Liver (tissue), 3 donors: ENCODE data around the gene RPS17.

Experiments used
- EGR1 ChIP-seq, 2 donors: IDR thresholded peaks; 2 replicates each; pipeline ENCODE4 v1.6.1; 2016 to 2018; ENCODE audit warnings: antibody characterized with exemption in 2 of 2, low read depth in 2 of 2
- FOXA1 ChIP-seq: IDR thresholded peaks from 2 replicates; pipeline ENCODE4 v1.6.1; 2016; ENCODE audit warnings: antibody characterized with exemption
- GABPA ChIP-seq, 2 donors: IDR thresholded peaks in 1 of 2; conservative IDR thresholded peaks in 1 of 2; 2 replicates each; pipeline ENCODE4 v1.6.1; 2016; ENCODE audit warnings: antibody characterized with exemption in 2 of 2, mild to moderate bottlenecking in 1 of 2, moderate library complexity in 1 of 2
- HNF4G ChIP-seq: IDR thresholded peaks from 2 replicates; pipeline ENCODE4 v1.6.1; 2016; ENCODE audit warnings: antibody characterized with exemption
- JUND ChIP-seq, 2 donors: IDR thresholded peaks; 2 replicates each; pipeline ENCODE4 v1.6.1; 2016; ENCODE audit warnings: antibody characterized with exemption in 2 of 2
- RXRA ChIP-seq, 2 donors: IDR thresholded peaks; 2 replicates each; pipeline ENCODE4 v1.6.1; 2017 to 2018; ENCODE audit warnings: antibody characterized with exemption in 2 of 2, mild to moderate bottlenecking in 1 of 2
- SP1 ChIP-seq: IDR thresholded peaks from 2 replicates; pipeline ENCODE4 v1.6.1; 2018; ENCODE audit warnings: antibody characterized with exemption, mild to moderate bottlenecking
- YY1 ChIP-seq: IDR thresholded peaks from 2 replicates; pipeline ENCODE4 v1.6.1; 2016; ENCODE audit warnings: antibody characterized with exemption, mild to moderate bottlenecking
- TF ChIP-seq, protein P1 (sequence below): IDR thresholded peaks from 2 replicates; pipeline ENCODE4 v1.6.1; 2016; ENCODE audit warnings: antibody characterized with exemption
- TF ChIP-seq, protein P2 (sequence below): fragments of 150-350 bp; IDR thresholded peaks from 2 replicates; pipeline ENCODE4 v1.5.1; 2017; ENCODE audit warnings: improper control_type of control experiment, low read depth, low read length; ENCODE audit not compliant: missing input control
- TF ChIP-seq, protein P3 (sequence below): IDR thresholded peaks from 2 replicates; pipeline ENCODE4 v1.6.1; 2016; ENCODE audit warnings: antibody characterized with exemption, mild to moderate bottlenecking
- TF ChIP-seq, protein P4 (sequence below): IDR thresholded peaks from 2 replicates; pipeline ENCODE4 v1.6.1; 2016; ENCODE audit warnings: antibody characterized with exemption
- donor health status: healthy.
- donor health status: healthy.

DNA sequence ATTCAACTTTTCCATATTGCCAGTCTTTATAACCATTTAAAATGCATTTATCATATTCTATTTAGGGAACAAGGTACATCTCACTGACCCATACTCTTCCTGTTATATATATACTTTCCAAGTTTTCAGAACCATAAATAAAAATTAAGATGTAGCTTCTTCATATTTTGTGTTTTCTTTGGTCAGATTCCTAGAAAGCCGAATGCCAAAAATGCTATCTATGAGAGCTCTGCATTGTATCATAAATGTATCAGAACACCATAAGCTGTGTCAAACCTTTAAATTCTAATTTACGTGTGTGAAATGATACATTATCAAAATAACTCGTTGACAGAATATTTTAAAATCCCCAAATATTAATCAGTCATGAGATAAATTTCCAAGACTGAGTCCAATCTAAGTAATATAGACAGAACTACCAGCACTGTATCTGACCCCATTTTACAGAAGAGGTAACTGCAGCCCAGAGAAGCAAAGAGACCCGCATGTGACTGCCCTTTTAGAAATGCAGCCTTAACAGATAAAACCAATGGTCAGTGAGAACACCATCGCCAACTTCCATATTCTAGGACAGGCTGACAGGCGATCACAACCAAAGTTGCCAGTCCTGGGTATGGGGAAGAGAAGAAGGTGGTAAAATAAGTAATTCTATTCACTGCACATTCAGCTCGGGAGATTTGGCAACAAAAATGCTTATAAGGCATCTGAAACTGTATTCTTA, 16.2 kb upstream of the RPS17 start:
- TF ChIP-seq, protein P1, sequence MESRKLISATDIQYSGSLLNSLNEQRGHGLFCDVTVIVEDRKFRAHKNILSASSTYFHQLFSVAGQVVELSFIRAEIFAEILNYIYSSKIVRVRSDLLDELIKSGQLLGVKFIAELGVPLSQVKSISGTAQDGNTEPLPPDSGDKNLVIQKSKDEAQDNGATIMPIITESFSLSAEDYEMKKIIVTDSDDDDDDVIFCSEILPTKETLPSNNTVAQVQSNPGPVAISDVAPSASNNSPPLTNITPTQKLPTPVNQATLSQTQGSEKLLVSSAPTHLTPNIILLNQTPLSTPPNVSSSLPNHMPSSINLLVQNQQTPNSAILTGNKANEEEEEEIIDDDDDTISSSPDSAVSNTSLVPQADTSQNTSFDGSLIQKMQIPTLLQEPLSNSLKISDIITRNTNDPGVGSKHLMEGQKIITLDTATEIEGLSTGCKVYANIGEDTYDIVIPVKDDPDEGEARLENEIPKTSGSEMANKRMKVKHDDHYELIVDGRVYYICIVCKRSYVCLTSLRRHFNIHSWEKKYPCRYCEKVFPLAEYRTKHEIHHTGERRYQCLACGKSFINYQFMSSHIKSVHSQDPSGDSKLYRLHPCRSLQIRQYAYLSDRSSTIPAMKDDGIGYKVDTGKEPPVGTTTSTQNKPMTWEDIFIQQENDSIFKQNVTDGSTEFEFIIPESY: no peak
- TF ChIP-seq, protein P2, sequence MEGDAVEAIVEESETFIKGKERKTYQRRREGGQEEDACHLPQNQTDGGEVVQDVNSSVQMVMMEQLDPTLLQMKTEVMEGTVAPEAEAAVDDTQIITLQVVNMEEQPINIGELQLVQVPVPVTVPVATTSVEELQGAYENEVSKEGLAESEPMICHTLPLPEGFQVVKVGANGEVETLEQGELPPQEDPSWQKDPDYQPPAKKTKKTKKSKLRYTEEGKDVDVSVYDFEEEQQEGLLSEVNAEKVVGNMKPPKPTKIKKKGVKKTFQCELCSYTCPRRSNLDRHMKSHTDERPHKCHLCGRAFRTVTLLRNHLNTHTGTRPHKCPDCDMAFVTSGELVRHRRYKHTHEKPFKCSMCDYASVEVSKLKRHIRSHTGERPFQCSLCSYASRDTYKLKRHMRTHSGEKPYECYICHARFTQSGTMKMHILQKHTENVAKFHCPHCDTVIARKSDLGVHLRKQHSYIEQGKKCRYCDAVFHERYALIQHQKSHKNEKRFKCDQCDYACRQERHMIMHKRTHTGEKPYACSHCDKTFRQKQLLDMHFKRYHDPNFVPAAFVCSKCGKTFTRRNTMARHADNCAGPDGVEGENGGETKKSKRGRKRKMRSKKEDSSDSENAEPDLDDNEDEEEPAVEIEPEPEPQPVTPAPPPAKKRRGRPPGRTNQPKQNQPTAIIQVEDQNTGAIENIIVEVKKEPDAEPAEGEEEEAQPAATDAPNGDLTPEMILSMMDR: no peak
- TF ChIP-seq, protein P3, sequence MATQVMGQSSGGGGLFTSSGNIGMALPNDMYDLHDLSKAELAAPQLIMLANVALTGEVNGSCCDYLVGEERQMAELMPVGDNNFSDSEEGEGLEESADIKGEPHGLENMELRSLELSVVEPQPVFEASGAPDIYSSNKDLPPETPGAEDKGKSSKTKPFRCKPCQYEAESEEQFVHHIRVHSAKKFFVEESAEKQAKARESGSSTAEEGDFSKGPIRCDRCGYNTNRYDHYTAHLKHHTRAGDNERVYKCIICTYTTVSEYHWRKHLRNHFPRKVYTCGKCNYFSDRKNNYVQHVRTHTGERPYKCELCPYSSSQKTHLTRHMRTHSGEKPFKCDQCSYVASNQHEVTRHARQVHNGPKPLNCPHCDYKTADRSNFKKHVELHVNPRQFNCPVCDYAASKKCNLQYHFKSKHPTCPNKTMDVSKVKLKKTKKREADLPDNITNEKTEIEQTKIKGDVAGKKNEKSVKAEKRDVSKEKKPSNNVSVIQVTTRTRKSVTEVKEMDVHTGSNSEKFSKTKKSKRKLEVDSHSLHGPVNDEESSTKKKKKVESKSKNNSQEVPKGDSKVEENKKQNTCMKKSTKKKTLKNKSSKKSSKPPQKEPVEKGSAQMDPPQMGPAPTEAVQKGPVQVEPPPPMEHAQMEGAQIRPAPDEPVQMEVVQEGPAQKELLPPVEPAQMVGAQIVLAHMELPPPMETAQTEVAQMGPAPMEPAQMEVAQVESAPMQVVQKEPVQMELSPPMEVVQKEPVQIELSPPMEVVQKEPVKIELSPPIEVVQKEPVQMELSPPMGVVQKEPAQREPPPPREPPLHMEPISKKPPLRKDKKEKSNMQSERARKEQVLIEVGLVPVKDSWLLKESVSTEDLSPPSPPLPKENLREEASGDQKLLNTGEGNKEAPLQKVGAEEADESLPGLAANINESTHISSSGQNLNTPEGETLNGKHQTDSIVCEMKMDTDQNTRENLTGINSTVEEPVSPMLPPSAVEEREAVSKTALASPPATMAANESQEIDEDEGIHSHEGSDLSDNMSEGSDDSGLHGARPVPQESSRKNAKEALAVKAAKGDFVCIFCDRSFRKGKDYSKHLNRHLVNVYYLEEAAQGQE: no peak
- TF ChIP-seq JUND (IDR thresholded peaks at IDR 0.05): no peak
- no peak for TF ChIP-seq FOXA1
- TF ChIP-seq, protein P4, sequence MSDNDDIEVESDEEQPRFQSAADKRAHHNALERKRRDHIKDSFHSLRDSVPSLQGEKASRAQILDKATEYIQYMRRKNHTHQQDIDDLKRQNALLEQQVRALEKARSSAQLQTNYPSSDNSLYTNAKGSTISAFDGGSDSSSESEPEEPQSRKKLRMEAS: no peak
- no peak for TF ChIP-seq RXRA (IDR thresholded peaks at IDR 0.05)
- no peak for TF ChIP-seq GABPA (IDR thresholded peaks at IDR 0.05 in 1 of 2, conservative IDR thresholded peaks at IDR 0.05 in 1 of 2)
- no peak for TF ChIP-seq SP1
- no peak for TF ChIP-seq HNF4G
- TF ChIP-seq EGR1 (IDR thresholded peaks at IDR 0.05; ENCODE audit: low read depth in 2 of 2): no peak
- no peak for TF ChIP-seq YY1
